Measurements from ENCODE around the gene NACA. TPM values are rescaled to one million over a fixed set of nuclear protein-coding genes. Genes with fewer than 3 reads are reported as not detected.
A peak's percentile ranks its signal among the peaks of the same experiment; 100 is the strongest.

The NACA gene
- total and polyA plus RNA-seq, 11 donors: 361 to 1,208 (median 546) TPM

- intact Hi-C loops (cut with DNase I): loop anchor here in 8 of 10 donors (1.0 to 10.0 kb wide), 6 partner anchors 37 to 81 kb away; partner anchors contain the start of genes PTGES3 (in 5 of the 8) and ATP5F1B (in 4 of the 8)
- ATAC-seq (no peak), DNase-seq (no peak)
- WGBS, 4 donors: 36 to 47% (median 40%) methylated on average over 7 of the region's 7 CpGs
- Histone ChIP-seq H3K36me3 (peaks cover 0 to 40% (median 3%) of the 10 kb centered on the region in 9 donors), H3K27ac (peak overlapping the region; percentile 79 to 97 (median 93)), H3K9me3 (no peaks in the 10 kb centered on the region), H3K4me1 (peaks cover 9 to 48% (median 34%) of the 10 kb centered on the region in 12 donors), H3K4me3 (peak overlapping the region in 11 of 12 donors; percentile 68 to 98 (median 83)), H3K27me3 (no peaks in the 10 kb centered on the region)
- TF ChIP-seq POLR2A (IDR thresholded peaks at IDR 0.05): no peak
- no peak for TF ChIP-seq CTCF (IDR thresholded peaks at IDR 0.05)
These were observed 614 bp upstream of the NACA start for GRCh38 chr12:56725723-56726102.

GRCh38 chr12:56724701-56724971 lies 463 bp downstream of the NACA start:
- H3K9me3 ChIP-seq: no peaks in the 10 kb centered on the region
- no peaks in the 10 kb centered on the region for H3K27me3 ChIP-seq
- 0 to 1% (median 0%) methylated on average over 9 of the region's 9 CpGs for WGBS, 4 donors
- peak overlapping the region; percentile 68 to 98 (median 82) for H3K4me3 ChIP-seq
- peak overlapping the region; percentile 79 to 97 (median 93) for H3K27ac ChIP-seq
- TF ChIP-seq CTCF (IDR thresholded peaks at IDR 0.05) (no peak), POLR2A (IDR thresholded peaks at IDR 0.05) (no peak)
- peaks cover 9 to 59% (median 45%) of the 10 kb centered on the region in 12 donors for H3K4me1 ChIP-seq
- intact Hi-C loops (cut with DNase I): loop anchor here in 9 of 10 donors (1.0 to 10.0 kb wide), 8 partner anchors 36 to 82 kb away; partner anchors contain the start of genes ATP5F1B (in 7 of the 9) and PTGES3 (in 7 of the 9)
- ATAC-seq (peak; percentile 3 to 21 (median 9)), DNase-seq (peak in 1 of 5 donors; percentile 24)
- H3K36me3 ChIP-seq: peaks cover 0 to 42% (median 13%) of the 10 kb centered on the region in 9 donors

DNA sequence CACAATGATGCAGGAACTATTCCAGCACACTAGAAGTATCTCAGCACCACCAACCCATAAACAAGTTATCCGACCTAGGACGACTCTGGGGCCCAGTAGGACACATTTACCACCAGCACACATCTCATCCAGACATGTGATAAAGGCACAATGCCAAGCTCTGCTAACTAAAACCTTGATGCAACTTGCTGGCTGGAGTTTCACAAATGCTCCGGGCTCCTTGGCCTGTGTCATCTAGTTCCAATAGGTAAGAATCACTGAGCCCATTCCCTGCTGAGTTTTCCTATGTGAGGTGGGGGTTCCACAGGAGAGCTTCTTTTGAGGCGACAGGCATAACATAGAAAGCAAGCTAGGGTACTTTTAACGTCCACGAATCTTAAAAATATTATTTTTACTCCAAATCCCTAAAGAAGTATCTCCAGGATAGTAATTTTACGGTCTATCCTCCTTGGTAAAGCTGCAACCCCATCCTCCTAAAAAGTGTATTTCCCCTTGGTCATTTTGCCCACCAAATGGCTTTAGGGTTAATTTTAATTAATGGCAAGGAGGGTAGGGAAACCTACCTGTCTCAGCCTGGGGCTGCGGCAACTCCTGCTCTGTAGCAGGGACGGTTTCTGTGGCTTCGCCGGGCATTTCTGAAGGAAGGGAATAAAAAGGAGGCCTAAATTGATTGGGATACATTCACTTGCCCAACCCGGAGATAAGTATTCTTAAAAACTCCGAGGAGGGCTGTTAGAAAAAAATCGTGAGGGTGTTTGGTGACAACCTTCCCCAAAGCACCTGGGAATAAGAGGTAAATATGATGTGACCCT lies 1.0 kb downstream of the NACA start:
- peak in 4 of 5 donors; percentile 63 to 81 (median 70) for DNase-seq
- peaks cover 9 to 64% (median 51%) of the 10 kb centered on the region in 12 donors for H3K4me1 ChIP-seq
- peaks cover 0 to 44% (median 18%) of the 10 kb centered on the region in 9 donors for H3K36me3 ChIP-seq
- intact Hi-C loops (cut with DNase I): loop anchor here in 9 of 10 donors (1.0 to 10.0 kb wide), 8 partner anchors 35 to 82 kb away; partner anchors contain the start of genes ATP5F1B (in 7 of the 9) and PTGES3 (in 7 of the 9)
- 1 to 2% (median 1%) methylated on average over 14 of the region's 14 CpGs for whole genome bisulfite sequencing, 4 donors
- H3K9me3 ChIP-seq: no peaks in the 10 kb centered on the region
- H3K27ac ChIP-seq: peak overlapping the region; percentile 79 to 97 (median 93)
- H3K4me3 ChIP-seq: peak overlapping the region; percentile 68 to 98 (median 82)
- ATAC-seq: peak; percentile 33 to 54 (median 44)
- TF ChIP-seq POLR2A (IDR thresholded peaks at IDR 0.05) (peak in 1 of 2 donors; percentile 27), CTCF (IDR thresholded peaks at IDR 0.05) (no peak)
- H3K27me3 ChIP-seq: no peaks in the 10 kb centered on the region

GRCh38 chr12:56723352-56723751 lies 1.7 kb downstream of the NACA start:
- H3K4me1 ChIP-seq: peaks cover 9 to 70% (median 54%) of the 10 kb centered on the region in 12 donors

More at GRCh38 chr12:56723352-56723751, 1.7 kb downstream of the NACA start:
- TF ChIP-seq POLR2A (IDR thresholded peaks at IDR 0.05) (no peak), CTCF (IDR thresholded peaks at IDR 0.05) (no peak)
- no peak for ATAC-seq
- Histone ChIP-seq H3K4me3 (peak overlapping the region in 11 of 12 donors; percentile 4 to 98 (median 79)), H3K9me3 (no peaks in the 10 kb centered on the region), H3K27me3 (no peaks in the 10 kb centered on the region), H3K27ac (peak overlapping the region in 10 of 12 donors; percentile 79 to 97 (median 92)), H3K36me3 (peaks cover 0 to 49% (median 25%) of the 10 kb centered on the region in 9 donors)
- WGBS, 4 donors: 41 to 57% (median 51%) methylated on average over 3 of the region's 3 CpGs
- intact Hi-C loops (cut with DNase I): loop anchor here in 8 of 10 donors (5.0 to 10.0 kb wide), 4 partner anchors 36 to 81 kb away; partner anchors contain the start of genes ATP5F1B (in 6 of the 8) and PTGES3 (in 4 of the 8)
- no peak for DNase-seq

All from heart left ventricle (tissue), 16 donors.